ENCODE measurements around the gene RGS16. TPM values are rescaled to one million over a fixed set of nuclear protein-coding genes. Genes with fewer than 3 reads are reported as not detected.

Gene RGS16
- polyA plus RNA-seq, 1 experiment = 0.23 TPM

GRCh38 chr1:182649041-182649440, 44.9 kb upstream of the RGS16 start:
- Histone ChIP-seq H3K27me3 (ENCODE audit: control insufficient read depth, insufficient read depth, low read length) (no peaks in the 10 kb centered on the region), H3K36me3 (ENCODE audit: control insufficient read depth, insufficient read depth, low read length) (no peaks in the 10 kb centered on the region), H3K4me3 (ENCODE audit: low read depth, low read length) (no peak overlapping the region)
- POLR2A ChIA-PET = no interaction called here
- no peak for DNase-seq (ENCODE audit: low read depth)
- CTCF ChIA-PET = interaction anchor here (0.6 kb wide), 1 partner anchor 166 kb away, joined by 3 read pairs; no protein-coding TSS in a partner anchor
- TF ChIP-seq, protein P1, sequence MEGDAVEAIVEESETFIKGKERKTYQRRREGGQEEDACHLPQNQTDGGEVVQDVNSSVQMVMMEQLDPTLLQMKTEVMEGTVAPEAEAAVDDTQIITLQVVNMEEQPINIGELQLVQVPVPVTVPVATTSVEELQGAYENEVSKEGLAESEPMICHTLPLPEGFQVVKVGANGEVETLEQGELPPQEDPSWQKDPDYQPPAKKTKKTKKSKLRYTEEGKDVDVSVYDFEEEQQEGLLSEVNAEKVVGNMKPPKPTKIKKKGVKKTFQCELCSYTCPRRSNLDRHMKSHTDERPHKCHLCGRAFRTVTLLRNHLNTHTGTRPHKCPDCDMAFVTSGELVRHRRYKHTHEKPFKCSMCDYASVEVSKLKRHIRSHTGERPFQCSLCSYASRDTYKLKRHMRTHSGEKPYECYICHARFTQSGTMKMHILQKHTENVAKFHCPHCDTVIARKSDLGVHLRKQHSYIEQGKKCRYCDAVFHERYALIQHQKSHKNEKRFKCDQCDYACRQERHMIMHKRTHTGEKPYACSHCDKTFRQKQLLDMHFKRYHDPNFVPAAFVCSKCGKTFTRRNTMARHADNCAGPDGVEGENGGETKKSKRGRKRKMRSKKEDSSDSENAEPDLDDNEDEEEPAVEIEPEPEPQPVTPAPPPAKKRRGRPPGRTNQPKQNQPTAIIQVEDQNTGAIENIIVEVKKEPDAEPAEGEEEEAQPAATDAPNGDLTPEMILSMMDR (IDR thresholded peaks at IDR 0.05; ENCODE audit: insufficient read depth, low read depth, low read length) = no peak

DNA sequence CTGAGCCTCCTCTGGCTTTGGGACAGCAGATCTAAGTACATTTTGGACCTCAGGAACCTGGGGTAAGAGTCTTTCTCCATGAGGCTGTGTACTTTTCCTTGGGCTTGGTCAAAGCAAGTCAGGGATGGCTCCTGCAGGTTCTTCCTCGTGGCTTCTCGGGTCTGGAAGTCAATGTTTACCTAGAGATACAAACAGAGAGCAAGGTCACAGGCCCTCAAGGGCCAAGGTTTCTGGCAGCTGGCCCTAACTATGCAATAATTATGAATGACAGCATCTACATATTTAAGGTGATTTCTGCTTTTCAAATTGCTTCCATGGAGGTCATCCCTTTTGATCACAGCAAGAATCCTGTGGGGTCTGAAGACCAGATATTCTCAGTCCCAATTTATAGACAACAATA, 42.5 kb upstream of the RGS16 start:
- TF ChIP-seq, protein P1 (IDR thresholded peaks at IDR 0.05; ENCODE audit: insufficient read depth, low read depth, low read length) = no peak
- H3K27me3 ChIP-seq (ENCODE audit: control insufficient read depth, insufficient read depth, low read length) = no peaks in the 10 kb centered on the region
- POLR2A ChIA-PET = no interaction called here
- H3K36me3 ChIP-seq (ENCODE audit: control insufficient read depth, insufficient read depth, low read length) = no peaks in the 10 kb centered on the region
- H3K4me3 ChIP-seq (ENCODE audit: low read depth, low read length) = no peak overlapping the region
- CTCF ChIA-PET = interaction anchor here (1.5 kb wide), 1 partner anchor 137 kb away, joined by 4 read pairs; no protein-coding TSS in a partner anchor
- DNase-seq (ENCODE audit: low read depth) = no peak

DNA sequence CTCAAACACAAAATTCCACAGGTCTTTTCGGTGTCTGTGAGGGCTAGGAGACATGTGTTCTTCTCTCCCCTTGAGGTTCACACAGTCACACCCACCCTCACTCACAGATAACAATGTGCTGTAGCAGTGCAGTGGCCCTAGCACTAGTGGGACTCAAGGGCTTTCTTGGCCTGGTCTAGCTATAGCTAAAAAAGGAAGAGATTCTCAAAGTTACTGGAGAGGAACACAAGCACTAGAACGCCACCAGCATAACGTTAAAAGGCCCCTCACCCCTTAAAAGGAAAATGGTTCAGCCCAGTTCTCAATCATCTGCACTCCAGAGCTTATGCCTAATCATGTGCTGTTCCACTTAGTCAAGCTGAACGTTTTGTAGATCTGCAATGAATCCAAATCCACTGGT, 40.7 kb upstream of the RGS16 start:
- TF ChIP-seq, protein P1 (IDR thresholded peaks at IDR 0.05; ENCODE audit: insufficient read depth, low read depth, low read length) = no peak
- POLR2A ChIA-PET = no interaction called here
- Histone ChIP-seq H3K27me3 (ENCODE audit: control insufficient read depth, insufficient read depth, low read length) (no peaks in the 10 kb centered on the region), H3K36me3 (ENCODE audit: control insufficient read depth, insufficient read depth, low read length) (no peaks in the 10 kb centered on the region), H3K4me3 (ENCODE audit: low read depth, low read length) (no peak overlapping the region)
- CTCF ChIA-PET = interaction anchor here (1.0 kb wide), 1 partner anchor 8 kb away, joined by 3 read pairs; no protein-coding TSS in a partner anchor
- DNase-seq (ENCODE audit: low read depth) = no peak

DNA sequence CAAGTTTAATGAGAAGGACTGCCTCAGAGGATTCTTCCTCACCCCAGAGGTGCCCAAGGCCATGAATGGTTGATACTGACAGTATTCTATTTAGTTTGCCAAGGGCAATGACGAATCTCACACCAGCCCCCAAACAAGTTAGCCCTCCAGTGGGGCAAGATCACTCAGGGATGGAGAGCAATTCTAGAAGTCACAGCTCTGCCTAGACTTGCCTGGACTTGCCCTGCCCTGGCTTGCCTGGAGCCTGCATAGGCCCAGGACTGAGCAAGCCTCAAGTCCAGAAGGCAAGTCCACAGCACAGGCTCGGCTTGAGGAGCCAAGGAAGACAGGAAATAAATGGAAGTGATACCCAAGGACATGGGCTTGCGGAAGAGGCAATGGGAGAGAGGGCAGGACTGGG, 39.5 kb upstream of the RGS16 start:
- DNase-seq (ENCODE audit: low read depth) = no peak
- CTCF ChIA-PET = no interaction called here
- POLR2A ChIA-PET = no interaction called here
- TF ChIP-seq, protein P1 (IDR thresholded peaks at IDR 0.05; ENCODE audit: insufficient read depth, low read depth, low read length) = no peak
- no peak overlapping the region for H3K4me3 ChIP-seq (ENCODE audit: low read depth, low read length)
- 0 out of 2 replicates have a peak, but pooled peaks cover 2% of the 10 kb centered on the region for H3K27me3 ChIP-seq (ENCODE audit: control insufficient read depth, insufficient read depth, low read length)
- no peaks in the 10 kb centered on the region for H3K36me3 ChIP-seq (ENCODE audit: control insufficient read depth, insufficient read depth, low read length)

GRCh38 chr1:182642461-182642860, 38.3 kb upstream of the RGS16 start:
- Histone ChIP-seq H3K36me3 (ENCODE audit: control insufficient read depth, insufficient read depth, low read length) (no peaks in the 10 kb centered on the region), H3K27me3 (ENCODE audit: control insufficient read depth, insufficient read depth, low read length) (0 out of 2 replicates have a peak, but pooled peaks cover 2% of the 10 kb centered on the region), H3K4me3 (ENCODE audit: low read depth, low read length) (no peak overlapping the region)
- POLR2A ChIA-PET = no interaction called here
- DNase-seq (ENCODE audit: low read depth) = no peak
- CTCF ChIA-PET = interaction anchor here (0.9 to 1.5 kb wide), 3 partner anchors 8 to 43 kb away, joined by 3 to 5 read pairs (median 4); no protein-coding TSS in a partner anchor
- TF ChIP-seq, protein P1 (IDR thresholded peaks at IDR 0.05; ENCODE audit: insufficient read depth, low read depth, low read length) = no peak
